ENCODE measurements around the gene SOX18. TPM values are rescaled to one million over a fixed set of nuclear protein-coding genes. Genes with fewer than 3 reads are reported as not detected.

SOX18 gene
- total RNA-seq (0.66 TPM), polyA plus RNA-seq (17.2 TPM)
- long read RNA-seq, donor 1 = 0 reads
- long read RNA-seq, donor 2, transcript SOX18-201 (2 exons, 1,864 nt) = major isoform, 6 of 67 reads
- long read RNA-seq, donor 2, partial matches to known transcripts = 38 of 67 reads
- long read RNA-seq, donor 2, other reads (novel, unspliced or antisense) = 23 of 67 reads
- long read RNA-seq, donor 3, partial matches to known transcripts = 12 of 28 reads
- long read RNA-seq, donor 3, other reads (novel, unspliced or antisense) = 12 of 28 reads
- long read RNA-seq, donor 4, partial matches to known transcripts = 12 of 19 reads
- long read RNA-seq, donor 4, other reads (novel, unspliced or antisense) = 6 of 19 reads
- long read RNA-seq, donor 5, transcript SOX18-201 (2 exons, 1,864 nt) = major isoform, 6 of 6 reads
- long read RNA-seq, donor 5, partial matches to known transcripts = 0 of 6 reads
- long read RNA-seq, donor 5, other reads (novel, unspliced or antisense) = 0 of 6 reads
- long read RNA-seq, donor 6, partial matches to known transcripts = 39 of 60 reads
- long read RNA-seq, donor 6, other reads (novel, unspliced or antisense) = 18 of 60 reads
- long read RNA-seq, donor 7, partial matches to known transcripts = 0 of 4 reads
- long read RNA-seq, donor 7, other reads (novel, unspliced or antisense) = 0 of 4 reads
- long read RNA-seq, donor 8, partial matches to known transcripts = 0 of 3 reads
- long read RNA-seq, donor 8, other reads (novel, unspliced or antisense) = 0 of 3 reads
- long read RNA-seq, donor 9, partial matches to known transcripts = 0 of 2 reads
- long read RNA-seq, donor 9, other reads (novel, unspliced or antisense) = 0 of 2 reads
- long read RNA-seq, donor 10, transcript SOX18-201 (2 exons, 1,864 nt) = major isoform, 8 of 16 reads
- long read RNA-seq, donor 10, partial matches to known transcripts = 0 of 16 reads
- long read RNA-seq, donor 10, other reads (novel, unspliced or antisense) = 8 of 16 reads

DNA sequence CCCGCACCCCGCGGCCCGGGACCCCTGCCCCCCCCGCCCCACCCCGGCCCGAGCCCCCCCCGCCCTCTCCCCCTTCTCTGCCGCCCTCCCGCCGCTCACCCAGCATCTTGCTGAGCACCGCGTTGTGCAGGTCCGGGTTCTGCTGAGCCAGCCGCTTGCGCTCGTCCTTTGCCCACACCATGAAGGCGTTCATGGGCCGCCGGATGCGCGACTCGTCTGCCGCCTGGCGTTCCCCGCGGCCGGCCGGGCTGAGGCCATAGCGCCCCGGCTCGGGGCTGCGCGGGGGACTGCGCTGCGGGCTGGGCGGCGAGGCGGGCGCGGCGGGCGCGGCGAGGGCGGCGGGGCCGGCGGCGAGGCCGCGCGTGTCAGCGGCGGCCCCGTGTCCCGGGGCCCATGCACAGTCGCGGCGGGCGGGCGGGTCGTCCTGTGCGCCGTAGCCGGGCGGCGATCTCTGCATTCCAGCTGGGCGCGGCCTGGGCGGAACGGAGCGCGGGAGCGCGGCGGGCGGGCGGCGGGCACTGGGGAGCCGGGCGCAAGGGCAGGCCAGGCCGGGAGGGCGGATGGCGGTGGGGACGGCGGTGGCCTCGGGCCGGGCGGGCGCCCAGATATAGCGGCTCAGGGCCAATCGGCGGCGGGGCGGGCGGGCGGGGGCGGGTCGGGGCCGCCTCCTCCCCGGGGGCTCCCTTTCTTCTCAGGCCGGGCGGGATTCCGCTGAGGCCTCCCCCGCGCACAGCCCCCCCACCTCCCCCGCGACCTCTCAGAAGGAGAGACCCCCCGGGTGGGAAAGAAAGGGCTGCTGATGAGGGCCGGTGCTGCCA, at the start of gene SOX18:
TSS of gene SOX18 (minus strand) at position 580 of the 818 bp plus-strand sequence. CDS start at position 457, 123 bp downstream.
- Histone ChIP-seq H3K27ac (ENCODE audit: low read depth in 1 of 2, low read length in 1 of 2) (peak within 1 kb of the TSS in 1 of 2 donors; percentile 36), H3K9me3 (ENCODE audit: control insufficient read depth in 2 of 2, insufficient read depth in 1 of 2, low read length in 1 of 2) (peaks cover 0 to 5% of the 10 kb centered on the region in 2 donors), H3K4me1 (ENCODE audit: control insufficient read depth in 2 of 2, insufficient read depth in 2 of 2, low read length in 2 of 2) (peaks cover 0 to 57% of the 10 kb centered on the region in 2 donors), H3K27me3 (ENCODE audit: control insufficient read depth in 2 of 2, insufficient read depth in 1 of 2, low read length in 1 of 2) (peaks cover 50 to 91% of the 10 kb centered on the region in 2 donors), H3K4me3 (ENCODE audit: low read length in 2 of 2) (peak within 1 kb of the TSS in 1 of 2 donors; percentile 33), H3K36me3 (ENCODE audit: control insufficient read depth in 2 of 2, insufficient read depth in 2 of 2, low read length in 1 of 2) (no peaks in the 10 kb centered on the region)
- DNase-seq (ENCODE audit: low read depth in 6 of 9, low spot score in 9 of 9) = no peak
- WGBS = 2% methylated on average over 111 of the region's 111 CpGs

GRCh38 chr20:64098471-64099013, 49.1 kb upstream of the SOX18 start:
- H3K9me3 ChIP-seq (ENCODE audit: control insufficient read depth in 2 of 2, insufficient read depth in 1 of 2, low read length in 1 of 2) = no peaks in the 10 kb centered on the region
- 97% methylated on average over 28 of the region's 28 CpGs for WGBS
- no peaks in the 10 kb centered on the region for H3K36me3 ChIP-seq (ENCODE audit: control insufficient read depth in 2 of 2, insufficient read depth in 2 of 2, low read length in 1 of 2)
- H3K27me3 ChIP-seq (ENCODE audit: control insufficient read depth in 2 of 2, insufficient read depth in 1 of 2, low read length in 1 of 2) = peaks cover 19 to 36% of the 10 kb centered on the region in 2 donors
- H3K27ac ChIP-seq (ENCODE audit: low read depth in 1 of 2, low read length in 1 of 2) = no peak overlapping the region
- H3K4me3 ChIP-seq (ENCODE audit: low read length in 2 of 2) = no peak overlapping the region
- peaks cover 0 to 16% of the 10 kb centered on the region in 2 donors for H3K4me1 ChIP-seq (ENCODE audit: control insufficient read depth in 2 of 2, insufficient read depth in 2 of 2, low read length in 2 of 2)
- no peak for DNase-seq (ENCODE audit: low read depth in 6 of 9, low spot score in 9 of 9)

DNA sequence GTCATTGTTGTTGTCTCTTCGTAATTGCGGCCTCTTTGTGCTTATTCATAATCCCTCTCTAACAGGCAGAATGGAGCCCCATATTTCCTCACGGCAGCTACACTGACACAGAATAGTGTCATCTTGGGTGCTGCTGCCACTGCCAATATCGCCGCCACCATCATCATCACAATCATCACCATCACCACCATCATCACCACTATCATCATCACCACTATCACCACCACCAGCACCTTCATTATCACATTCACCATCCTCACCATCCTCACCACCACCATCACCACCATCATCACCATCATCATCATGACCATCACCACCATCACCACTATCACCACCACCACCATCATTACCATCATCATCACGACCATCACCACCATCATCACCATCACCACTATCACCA, 47.1 kb upstream of the SOX18 start:
- peaks cover 0 to 12% of the 10 kb centered on the region in 2 donors for H3K4me1 ChIP-seq (ENCODE audit: control insufficient read depth in 2 of 2, insufficient read depth in 2 of 2, low read length in 2 of 2)
- no peaks in the 10 kb centered on the region for H3K36me3 ChIP-seq (ENCODE audit: control insufficient read depth in 2 of 2, insufficient read depth in 2 of 2, low read length in 1 of 2)
- no peak overlapping the region for H3K4me3 ChIP-seq (ENCODE audit: low read length in 2 of 2)
- no peak overlapping the region for H3K27ac ChIP-seq (ENCODE audit: low read depth in 1 of 2, low read length in 1 of 2)
- no peaks in the 10 kb centered on the region for H3K9me3 ChIP-seq (ENCODE audit: control insufficient read depth in 2 of 2, insufficient read depth in 1 of 2, low read length in 1 of 2)
- 81% methylated on average over 6 of the region's 6 CpGs for WGBS
- no peak for DNase-seq (ENCODE audit: low read depth in 6 of 9, low spot score in 9 of 9)
- peaks cover 4 to 22% of the 10 kb centered on the region in 2 donors for H3K27me3 ChIP-seq (ENCODE audit: control insufficient read depth in 2 of 2, insufficient read depth in 1 of 2, low read length in 1 of 2)

DNA sequence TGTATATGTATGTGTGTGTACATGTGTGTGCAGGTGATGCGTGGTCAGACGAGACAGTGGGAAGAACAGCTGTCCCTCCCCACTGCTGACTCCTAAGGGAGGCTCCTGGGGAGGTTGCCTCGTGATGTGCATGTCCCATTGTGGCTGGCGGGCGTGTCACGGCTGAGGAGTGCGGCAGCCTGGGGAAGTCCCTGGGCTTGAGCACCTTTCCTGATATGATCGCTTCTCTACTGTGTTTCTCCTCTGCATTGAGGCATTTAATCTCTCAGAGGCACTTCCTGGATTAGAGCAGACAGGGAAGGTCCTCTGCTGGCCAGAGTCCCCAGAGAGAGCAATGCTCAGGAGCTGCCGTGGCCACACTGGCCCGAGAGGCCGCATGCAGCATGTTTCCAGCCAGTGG, 46.5 kb upstream of the SOX18 start:
- 93% methylated on average over 11 of the region's 11 CpGs for WGBS
- no peak for DNase-seq (ENCODE audit: low read depth in 6 of 9, low spot score in 9 of 9)
- no peaks in the 10 kb centered on the region for H3K9me3 ChIP-seq (ENCODE audit: control insufficient read depth in 2 of 2, insufficient read depth in 1 of 2, low read length in 1 of 2)
- peaks cover 3 to 16% of the 10 kb centered on the region in 2 donors for H3K27me3 ChIP-seq (ENCODE audit: control insufficient read depth in 2 of 2, insufficient read depth in 1 of 2, low read length in 1 of 2)
- no peak overlapping the region for H3K4me3 ChIP-seq (ENCODE audit: low read length in 2 of 2)
- no peaks in the 10 kb centered on the region for H3K36me3 ChIP-seq (ENCODE audit: control insufficient read depth in 2 of 2, insufficient read depth in 2 of 2, low read length in 1 of 2)
- no peak overlapping the region for H3K27ac ChIP-seq (ENCODE audit: low read depth in 1 of 2, low read length in 1 of 2)
- peaks cover 0 to 11% of the 10 kb centered on the region in 2 donors for H3K4me1 ChIP-seq (ENCODE audit: control insufficient read depth in 2 of 2, insufficient read depth in 2 of 2, low read length in 2 of 2)

DNA sequence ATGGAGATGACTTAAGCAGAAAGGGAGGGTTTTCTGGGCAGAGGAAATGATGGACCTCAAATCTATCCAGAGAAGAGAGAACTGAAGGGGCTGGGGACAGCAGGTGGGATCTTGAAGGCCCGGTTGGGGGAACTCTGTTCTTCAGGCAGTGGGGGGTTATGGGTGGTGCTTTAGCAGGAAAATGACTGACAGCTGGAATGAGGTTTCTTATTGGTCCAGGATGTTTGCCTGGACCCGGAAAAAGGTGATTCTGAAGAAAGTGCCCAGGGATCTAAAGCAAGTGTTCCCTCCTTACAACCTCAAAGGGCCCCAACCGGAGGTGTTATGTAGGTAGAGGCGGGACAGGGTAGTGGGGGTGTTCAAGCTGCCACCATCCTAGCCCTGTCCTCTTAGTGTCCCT, 46.0 kb upstream of the SOX18 start:
- H3K27me3 ChIP-seq (ENCODE audit: control insufficient read depth in 2 of 2, insufficient read depth in 1 of 2, low read length in 1 of 2) = peaks cover under 1 to 11% of the 10 kb centered on the region in 2 donors
- H3K27ac ChIP-seq (ENCODE audit: low read depth in 1 of 2, low read length in 1 of 2) = no peak overlapping the region
- no peak for DNase-seq (ENCODE audit: low read depth in 6 of 9, low spot score in 9 of 9)
- no peak overlapping the region for H3K4me3 ChIP-seq (ENCODE audit: low read length in 2 of 2)
- H3K9me3 ChIP-seq (ENCODE audit: control insufficient read depth in 2 of 2, insufficient read depth in 1 of 2, low read length in 1 of 2) = no peaks in the 10 kb centered on the region
- 94% methylated on average over 4 of the region's 4 CpGs for WGBS
- peaks cover 0 to 10% of the 10 kb centered on the region in 2 donors for H3K4me1 ChIP-seq (ENCODE audit: control insufficient read depth in 2 of 2, insufficient read depth in 2 of 2, low read length in 2 of 2)
- H3K36me3 ChIP-seq (ENCODE audit: control insufficient read depth in 2 of 2, insufficient read depth in 2 of 2, low read length in 1 of 2) = no peaks in the 10 kb centered on the region

DNA sequence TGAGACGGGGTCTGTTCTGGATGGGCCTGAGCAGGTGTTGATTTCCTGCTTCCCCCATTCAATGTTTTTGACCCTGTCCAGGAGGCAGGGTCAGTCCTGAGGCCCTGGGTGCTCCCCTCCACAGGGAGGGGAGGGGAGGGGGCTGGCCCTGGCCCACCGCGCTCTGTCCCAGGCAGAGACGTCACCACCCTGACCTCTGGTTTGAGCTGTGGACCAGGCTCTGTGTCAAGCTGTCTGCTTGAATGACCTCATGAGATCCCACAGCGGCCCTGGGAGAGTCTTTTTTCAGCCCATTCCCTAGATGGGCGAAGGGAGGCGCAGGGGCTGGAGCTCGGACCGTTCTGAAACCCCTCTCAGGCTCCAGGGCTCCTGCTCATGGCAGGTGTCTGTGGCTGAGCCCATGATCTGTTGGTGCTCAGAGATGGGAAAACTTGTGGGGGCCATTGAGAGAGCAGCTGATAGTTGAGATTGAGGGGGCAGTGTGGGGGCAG, 43.6 kb upstream of the SOX18 start:
- Histone ChIP-seq H3K27me3 (ENCODE audit: control insufficient read depth in 2 of 2, insufficient read depth in 1 of 2, low read length in 1 of 2) (peaks cover 0 to 17% of the 10 kb centered on the region in 2 donors), H3K27ac (ENCODE audit: low read depth in 1 of 2, low read length in 1 of 2) (no peak overlapping the region), H3K4me3 (ENCODE audit: low read length in 2 of 2) (no peak overlapping the region), H3K4me1 (ENCODE audit: control insufficient read depth in 2 of 2, insufficient read depth in 2 of 2, low read length in 2 of 2) (peaks cover 0 to 6% of the 10 kb centered on the region in 2 donors), H3K9me3 (ENCODE audit: control insufficient read depth in 2 of 2, insufficient read depth in 1 of 2, low read length in 1 of 2) (peaks cover 0 to 2% of the 10 kb centered on the region in 2 donors), H3K36me3 (ENCODE audit: control insufficient read depth in 2 of 2, insufficient read depth in 2 of 2, low read length in 1 of 2) (no peaks in the 10 kb centered on the region)
- no peak for DNase-seq (ENCODE audit: low read depth in 6 of 9, low spot score in 9 of 9)
- WGBS = 94% methylated on average over 9 of the region's 9 CpGs

- Histone ChIP-seq H3K9me3 (ENCODE audit: control insufficient read depth in 2 of 2, insufficient read depth in 1 of 2, low read length in 1 of 2) (peaks cover 0 to 8% of the 10 kb centered on the region in 2 donors), H3K36me3 (ENCODE audit: control insufficient read depth in 2 of 2, insufficient read depth in 2 of 2, low read length in 1 of 2) (no peaks in the 10 kb centered on the region), H3K4me3 (ENCODE audit: low read length in 2 of 2) (no peak overlapping the region), H3K27ac (ENCODE audit: low read depth in 1 of 2, low read length in 1 of 2) (no peak overlapping the region), H3K4me1 (ENCODE audit: control insufficient read depth in 2 of 2, insufficient read depth in 2 of 2, low read length in 2 of 2) (peaks cover 0 to 6% of the 10 kb centered on the region in 2 donors), H3K27me3 (ENCODE audit: control insufficient read depth in 2 of 2, insufficient read depth in 1 of 2, low read length in 1 of 2) (peaks cover 0 to 19% of the 10 kb centered on the region in 2 donors)
- no peak for DNase-seq (ENCODE audit: low read depth in 6 of 9, low spot score in 9 of 9)
- WGBS = 89% methylated on average over 27 of the region's 27 CpGs
Observed at GRCh38 chr20:64092258-64093012, 43.0 kb upstream of the SOX18 start.
